Tibial nerve (tissue), 4 donors: Measurements from ENCODE around the gene MRPL3. TPM values are rescaled to one million over a fixed set of nuclear protein-coding genes. Genes with fewer than 3 reads are reported as not detected.

Experiments
- DNase-seq, 2 donors: peaks; one replicate each; pipeline ENCODE4 v3.0.0-alpha.2; 2019; ENCODE audit warnings: low spot score in 2 of 2
- H3K27ac ChIP-seq, 4 donors: fragments of 200-600 bp; sonication (generic) in 3 of 4; one replicate each; pipeline ENCODE4 v1.5.1; 2017 to 2019; ENCODE audit warnings: mild to moderate bottlenecking in 1 of 4
- H3K27me3 ChIP-seq, 2 donors: fragments of 200-600 bp; sonication (generic) in 1 of 2; one replicate each; pipeline versions ENCODE4 v1.5.1 to v1.6.0; 2017 to 2019
- H3K36me3 ChIP-seq, 3 donors: fragments of 200-600 bp; sonication (generic); one replicate each; pipeline ENCODE4 v1.5.1; 2018 to 2019
- H3K4me1 ChIP-seq, 4 donors: fragments of 200-600 bp; sonication (generic) in 3 of 4; one replicate each; pipeline ENCODE4 v1.5.1; 2017 to 2019
- H3K4me3 ChIP-seq, 4 donors: fragments of 200-600 bp; sonication (generic) in 3 of 4; one replicate each; pipeline ENCODE4 v1.5.1; 2017 to 2019; ENCODE audit warnings: mild to moderate bottlenecking in 1 of 4, moderate library complexity in 1 of 4
- H3K9me3 ChIP-seq, 4 donors: fragments of 200-600 bp; sonication (generic) in 3 of 4; one replicate each; pipeline ENCODE4 v1.5.1; 2017 to 2019
- CTCF ChIP-seq, 5 experiments: fragments of 200-600 bp in 3 of 5; fragments of 450-650 bp in 2 of 5; sonication (generic) in 3 of 5; IDR thresholded peaks; one replicate each; pipeline ENCODE4 v1.5.1; 2016 to 2019; ENCODE audit warnings: antibody characterized with exemption in 5 of 5, mild to moderate bottlenecking in 3 of 5, moderate library complexity in 2 of 5
- EP300 ChIP-seq, 2 donors: sonication (generic); formaldehyde crosslinking; IDR thresholded peaks; one replicate each; pipeline ENCODE4 v1.6.1; 2017; ENCODE audit warnings: antibody characterized with exemption in 2 of 2, mild to moderate bottlenecking in 1 of 2
- POLR2A ChIP-seq, 2 donors: fragments of 450-650 bp; IDR thresholded peaks; one replicate each; pipeline ENCODE4 v1.6.1; 2017; ENCODE audit warnings: antibody characterized with exemption in 2 of 2, mild to moderate bottlenecking in 2 of 2, moderate library complexity in 2 of 2
- WGBS, 2 donors: methylation state at CpG; one replicate each; pipeline ENCODE4 v1.1.5; 2018; 5-methylcytosine and 5-hydroxymethylcytosine counted together
- total RNA-seq, 4 donors: library from RNA; depleted of rRNA; stranded (reverse); fragments of >200 nt; gene quantifications; one replicate each; pipeline ENCODE4 v1.1.0, GENCODE V29; 2016

The MRPL3 gene
- total RNA-seq, 4 donors from 2014 or later = 56.5 to 95.4 (median 68.8) TPM

DNA sequence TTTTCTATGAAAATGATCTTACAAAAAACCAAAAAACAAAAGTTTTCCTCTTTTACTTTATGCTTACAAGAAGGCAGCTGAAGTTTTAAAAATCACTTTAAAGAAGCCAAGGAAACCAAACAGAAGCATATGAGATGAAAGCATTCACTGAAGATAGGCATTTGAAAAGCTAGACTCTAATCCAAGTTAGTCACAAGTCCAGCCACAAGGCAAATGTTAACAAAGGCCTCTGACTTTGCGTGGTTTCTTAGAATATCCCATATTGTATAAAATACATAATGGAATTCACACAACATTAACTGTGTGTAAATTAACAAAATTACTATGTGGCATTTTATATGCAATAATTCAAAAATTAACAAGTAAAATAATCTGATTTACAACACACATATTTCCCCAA is 17.7 kb downstream of the MRPL3 start:
- WGBS, 2 donors = 85 to 86% methylated on average over 1 of the region's 1 CpG
- Histone ChIP-seq H3K27me3 (no peaks in the 10 kb centered on the region), H3K4me3 (no peak overlapping the region), H3K27ac (no peak overlapping the region), H3K9me3 (no peaks in the 10 kb centered on the region), H3K4me1 (peaks cover 0 to 2% (median 0%) of the 10 kb centered on the region in 4 donors), H3K36me3 (peaks cover 0 to 50% (median 0%) of the 10 kb centered on the region in 3 donors)
- TF ChIP-seq EP300 (IDR thresholded peaks at IDR 0.05) (no peak), POLR2A (IDR thresholded peaks at IDR 0.05) (no peak), CTCF (IDR thresholded peaks at IDR 0.05) (no peak)
- DNase-seq = no peak

DNA sequence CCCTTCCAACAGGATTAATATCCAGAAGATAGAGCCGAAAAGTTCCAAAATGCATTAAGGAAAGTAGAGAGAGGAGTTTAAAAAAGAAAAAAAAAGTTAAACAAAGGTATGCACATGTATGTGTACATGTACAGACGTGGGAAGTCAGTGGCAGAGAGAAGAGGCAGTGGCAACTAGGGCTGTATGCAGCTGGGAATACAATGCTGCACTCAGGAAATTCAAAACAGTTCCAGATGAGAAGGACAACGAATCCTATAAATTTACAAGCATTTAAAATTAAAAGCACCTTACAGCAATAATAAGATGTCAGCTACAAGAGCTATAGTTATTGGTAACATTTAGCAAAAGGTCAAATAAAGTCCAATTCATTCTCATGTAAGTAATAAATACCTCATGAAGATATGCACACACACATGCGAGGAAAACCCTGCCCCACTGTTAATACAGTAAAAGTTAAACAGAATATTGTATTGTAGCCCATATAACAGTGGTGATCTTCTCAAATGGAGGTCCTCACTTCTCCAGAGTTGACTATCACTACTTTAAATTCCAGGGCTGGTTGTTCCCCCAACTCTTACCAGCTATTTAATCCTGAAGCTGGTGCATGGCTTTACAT is 18.2 kb downstream of the MRPL3 start:
- DNase-seq = no peak
- WGBS, 2 donors = 77 to 82% methylated on average over 4 of the region's 4 CpGs
- no peak overlapping the region for H3K4me3 ChIP-seq
- peaks cover 0 to 51% (median 0%) of the 10 kb centered on the region in 3 donors for H3K36me3 ChIP-seq
- H3K9me3 ChIP-seq = no peaks in the 10 kb centered on the region
- no peaks in the 10 kb centered on the region for H3K27me3 ChIP-seq
- H3K27ac ChIP-seq = no peak overlapping the region
- no peak for TF ChIP-seq EP300 (IDR thresholded peaks at IDR 0.05)
- no peak for TF ChIP-seq POLR2A (IDR thresholded peaks at IDR 0.05)
- TF ChIP-seq CTCF (IDR thresholded peaks at IDR 0.05) = no peak
- H3K4me1 ChIP-seq = peaks cover 0 to 2% (median 0%) of the 10 kb centered on the region in 4 donors

DNA sequence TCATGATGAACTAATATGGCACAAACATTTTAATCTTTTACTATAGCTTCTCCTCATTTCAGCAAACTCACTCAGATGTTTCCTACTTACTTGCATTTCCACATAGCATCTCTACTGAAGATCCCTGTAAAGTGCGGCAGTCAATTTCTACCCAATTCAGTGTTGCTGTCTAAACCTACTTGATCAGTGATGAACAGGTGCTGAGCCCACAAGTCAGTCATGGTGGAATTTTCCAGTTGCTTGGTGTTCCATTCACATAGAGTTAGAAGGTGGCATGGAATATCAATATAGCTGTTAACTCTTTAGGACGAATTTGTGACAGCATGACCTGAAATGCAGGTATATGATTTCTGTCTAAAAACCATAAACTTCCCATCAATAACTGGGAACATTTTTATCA is 22.7 kb downstream of the MRPL3 start:
- 94 to 95% methylated on average over 2 of the region's 2 CpGs for WGBS, 2 donors
- H3K4me3 ChIP-seq = no peak overlapping the region
- peaks cover 0 to 40% (median 0%) of the 10 kb centered on the region in 3 donors for H3K36me3 ChIP-seq
- TF ChIP-seq EP300 (IDR thresholded peaks at IDR 0.05) (no peak), POLR2A (IDR thresholded peaks at IDR 0.05) (no peak), CTCF (IDR thresholded peaks at IDR 0.05) (no peak)
- H3K27ac ChIP-seq = no peak overlapping the region
- peaks cover 0 to 2% (median 0%) of the 10 kb centered on the region in 4 donors for H3K4me1 ChIP-seq
- no peaks in the 10 kb centered on the region for H3K27me3 ChIP-seq
- DNase-seq = no peak
- H3K9me3 ChIP-seq = no peaks in the 10 kb centered on the region

- peaks cover 0 to 2% (median 0%) of the 10 kb centered on the region in 4 donors for H3K4me1 ChIP-seq
- H3K4me3 ChIP-seq = no peak overlapping the region
- no peak for TF ChIP-seq POLR2A (IDR thresholded peaks at IDR 0.05)
- TF ChIP-seq CTCF (IDR thresholded peaks at IDR 0.05) = no peak
- no peak for TF ChIP-seq EP300 (IDR thresholded peaks at IDR 0.05)
- WGBS, 2 donors = 90 to 91% methylated on average over 3 of the region's 3 CpGs
- DNase-seq = no peak
- H3K36me3 ChIP-seq = peaks cover 0 to 26% (median 0%) of the 10 kb centered on the region in 3 donors
- H3K27ac ChIP-seq = no peak overlapping the region
- no peaks in the 10 kb centered on the region for H3K9me3 ChIP-seq
- no peaks in the 10 kb centered on the region for H3K27me3 ChIP-seq
Measured at GRCh38 chr3:131477813-131478212, 25.0 kb downstream of the MRPL3 start.

- no peaks in the 10 kb centered on the region for H3K4me1 ChIP-seq
- H3K27me3 ChIP-seq = no peaks in the 10 kb centered on the region
- H3K4me3 ChIP-seq = no peak overlapping the region
- H3K36me3 ChIP-seq = peaks cover 0 to 42% (median 0%) of the 10 kb centered on the region in 3 donors
- no peaks in the 10 kb centered on the region for H3K9me3 ChIP-seq
- TF ChIP-seq EP300 (IDR thresholded peaks at IDR 0.05) = no peak
- no peak for TF ChIP-seq CTCF (IDR thresholded peaks at IDR 0.05)
- no peak for TF ChIP-seq POLR2A (IDR thresholded peaks at IDR 0.05)
- H3K27ac ChIP-seq = no peak overlapping the region
- no peak for DNase-seq
Measured at GRCh38 chr3:131474115-131474514, 28.7 kb downstream of the MRPL3 start.
